ENCODE data around the gene ORAI1.

GRCh38 chr12:121620333-121620891 lies 5.9 kb upstream of the ORAI1 start:
- no peak for TF ChIP-seq CTCF (IDR thresholded peaks at IDR 0.05)
- no peak for TF ChIP-seq POLR2A (IDR thresholded peaks at IDR 0.05)

Measured in testis (tissue), 2 donors.